ENCODE results near the gene MTFR1L.

MTFR1L gene

DNA sequence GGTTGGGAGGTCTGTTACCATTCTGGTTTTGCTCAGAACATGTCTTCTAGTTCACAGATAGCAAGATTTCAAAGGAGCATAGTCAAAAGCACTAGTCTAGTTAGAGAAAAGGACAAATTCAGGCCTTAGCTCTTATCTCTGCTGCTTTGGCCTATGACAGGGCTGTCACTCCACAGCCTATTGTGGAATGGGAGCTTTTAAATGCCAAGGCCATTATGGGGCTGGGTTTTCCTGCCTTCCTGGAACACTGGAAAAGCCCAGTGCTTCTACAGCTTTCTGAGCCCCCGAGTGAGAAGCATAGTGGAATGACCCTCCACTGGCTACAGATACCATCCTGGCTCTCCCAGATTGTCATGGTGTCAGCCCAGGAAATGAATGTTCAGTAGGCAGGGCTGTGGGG lies 9.3 kb downstream of the MTFR1L start:
- Histone ChIP-seq H3K36me3 (ENCODE audit: insufficient read depth, low read length) (peaks cover 73% of the 10 kb centered on the region), H3K9me3 (ENCODE audit: low read length) (no peaks in the 10 kb centered on the region), H3K9ac (ENCODE audit: low read length) (no peak overlapping the region), H4K20me1 (ENCODE audit: insufficient read depth, low read length) (no peaks in the 10 kb centered on the region), H2AFZ (ENCODE audit: low read length) (no peak overlapping the region), H3K27me3 (ENCODE audit: insufficient read depth, low read length) (no peaks in the 10 kb centered on the region), H3K9me2 (ENCODE audit: low read depth, low read length) (no peaks in the 10 kb centered on the region), H3K79me2 (ENCODE audit: insufficient read depth, low read length) (no peaks in the 10 kb centered on the region), H3F3A (ENCODE audit: insufficient read depth, low read length) (no peaks in the 10 kb centered on the region), H3K4me3 (ENCODE audit: low read depth, low read length, poor library complexity, severe bottlenecking) (no peak overlapping the region), H3K27ac (ENCODE audit: low read depth, low read length, poor library complexity, severe bottlenecking) (no peak overlapping the region), H3K4me1 (ENCODE audit: insufficient read depth, low read length, severe bottlenecking) (no peaks in the 10 kb centered on the region), H3K4me2 (ENCODE audit: low read length) (no peak overlapping the region)
- no peak for TF ChIP-seq EZH2 (IDR thresholded peaks at IDR 0.05; ENCODE audit: borderline replicate concordance, low read length)
- TF ChIP-seq, protein P1, sequence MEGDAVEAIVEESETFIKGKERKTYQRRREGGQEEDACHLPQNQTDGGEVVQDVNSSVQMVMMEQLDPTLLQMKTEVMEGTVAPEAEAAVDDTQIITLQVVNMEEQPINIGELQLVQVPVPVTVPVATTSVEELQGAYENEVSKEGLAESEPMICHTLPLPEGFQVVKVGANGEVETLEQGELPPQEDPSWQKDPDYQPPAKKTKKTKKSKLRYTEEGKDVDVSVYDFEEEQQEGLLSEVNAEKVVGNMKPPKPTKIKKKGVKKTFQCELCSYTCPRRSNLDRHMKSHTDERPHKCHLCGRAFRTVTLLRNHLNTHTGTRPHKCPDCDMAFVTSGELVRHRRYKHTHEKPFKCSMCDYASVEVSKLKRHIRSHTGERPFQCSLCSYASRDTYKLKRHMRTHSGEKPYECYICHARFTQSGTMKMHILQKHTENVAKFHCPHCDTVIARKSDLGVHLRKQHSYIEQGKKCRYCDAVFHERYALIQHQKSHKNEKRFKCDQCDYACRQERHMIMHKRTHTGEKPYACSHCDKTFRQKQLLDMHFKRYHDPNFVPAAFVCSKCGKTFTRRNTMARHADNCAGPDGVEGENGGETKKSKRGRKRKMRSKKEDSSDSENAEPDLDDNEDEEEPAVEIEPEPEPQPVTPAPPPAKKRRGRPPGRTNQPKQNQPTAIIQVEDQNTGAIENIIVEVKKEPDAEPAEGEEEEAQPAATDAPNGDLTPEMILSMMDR (IDR thresholded peaks at IDR 0.05; ENCODE audit: low read length) = no peak

DNA sequence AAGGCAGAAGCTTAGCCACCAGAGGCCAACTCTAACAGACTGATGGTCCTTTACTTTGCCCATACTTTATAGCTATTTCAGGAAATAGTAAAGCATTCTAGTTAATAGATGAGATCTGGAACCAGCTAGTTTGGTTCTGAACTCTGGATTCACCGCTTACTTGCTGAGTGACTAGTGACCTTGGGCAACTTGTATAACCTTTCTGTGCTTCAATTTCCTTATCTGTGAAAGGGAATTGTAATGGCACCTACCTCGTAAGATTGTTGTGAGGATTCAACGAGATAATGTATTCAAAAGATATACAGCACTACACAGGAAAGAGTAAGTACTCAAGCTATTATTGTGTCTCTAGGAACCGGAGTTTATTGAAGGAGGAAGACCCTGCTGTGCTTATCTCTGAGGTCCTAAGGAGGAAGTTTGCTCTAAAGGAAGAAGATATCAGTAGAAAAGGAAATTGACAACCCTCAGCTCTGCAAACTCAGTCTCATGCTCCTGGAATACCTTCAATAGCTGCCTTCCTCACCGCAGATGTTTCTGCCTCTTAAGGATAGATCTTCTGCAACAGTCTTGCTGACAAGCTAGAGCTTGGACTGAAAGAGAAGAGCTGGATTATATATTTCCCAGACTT lies 11.9 kb downstream of the MTFR1L start:
- no peaks in the 10 kb centered on the region for H3K9me3 ChIP-seq (ENCODE audit: low read length)
- H3K4me1 ChIP-seq (ENCODE audit: insufficient read depth, low read length, severe bottlenecking) = no peaks in the 10 kb centered on the region
- no peak overlapping the region for H3K27ac ChIP-seq (ENCODE audit: low read depth, low read length, poor library complexity, severe bottlenecking)
- no peak overlapping the region for H3K4me3 ChIP-seq (ENCODE audit: low read depth, low read length, poor library complexity, severe bottlenecking)
- no peaks in the 10 kb centered on the region for H3K27me3 ChIP-seq (ENCODE audit: insufficient read depth, low read length)
- H3K9ac ChIP-seq (ENCODE audit: low read length) = no peak overlapping the region
- H3K9me2 ChIP-seq (ENCODE audit: low read depth, low read length) = no peaks in the 10 kb centered on the region
- peaks cover 89% of the 10 kb centered on the region for H3K36me3 ChIP-seq (ENCODE audit: insufficient read depth, low read length)
- H2AFZ ChIP-seq (ENCODE audit: low read length) = no peak overlapping the region
- no peaks in the 10 kb centered on the region for H3F3A ChIP-seq (ENCODE audit: insufficient read depth, low read length)
- no peaks in the 10 kb centered on the region for H4K20me1 ChIP-seq (ENCODE audit: insufficient read depth, low read length)
- TF ChIP-seq, protein P1 (IDR thresholded peaks at IDR 0.05; ENCODE audit: low read length) = no peak
- no peak for TF ChIP-seq EZH2 (IDR thresholded peaks at IDR 0.05; ENCODE audit: borderline replicate concordance, low read length)
- H3K4me2 ChIP-seq (ENCODE audit: low read length) = no peak overlapping the region
- H3K79me2 ChIP-seq (ENCODE audit: insufficient read depth, low read length) = no peaks in the 10 kb centered on the region

DNA sequence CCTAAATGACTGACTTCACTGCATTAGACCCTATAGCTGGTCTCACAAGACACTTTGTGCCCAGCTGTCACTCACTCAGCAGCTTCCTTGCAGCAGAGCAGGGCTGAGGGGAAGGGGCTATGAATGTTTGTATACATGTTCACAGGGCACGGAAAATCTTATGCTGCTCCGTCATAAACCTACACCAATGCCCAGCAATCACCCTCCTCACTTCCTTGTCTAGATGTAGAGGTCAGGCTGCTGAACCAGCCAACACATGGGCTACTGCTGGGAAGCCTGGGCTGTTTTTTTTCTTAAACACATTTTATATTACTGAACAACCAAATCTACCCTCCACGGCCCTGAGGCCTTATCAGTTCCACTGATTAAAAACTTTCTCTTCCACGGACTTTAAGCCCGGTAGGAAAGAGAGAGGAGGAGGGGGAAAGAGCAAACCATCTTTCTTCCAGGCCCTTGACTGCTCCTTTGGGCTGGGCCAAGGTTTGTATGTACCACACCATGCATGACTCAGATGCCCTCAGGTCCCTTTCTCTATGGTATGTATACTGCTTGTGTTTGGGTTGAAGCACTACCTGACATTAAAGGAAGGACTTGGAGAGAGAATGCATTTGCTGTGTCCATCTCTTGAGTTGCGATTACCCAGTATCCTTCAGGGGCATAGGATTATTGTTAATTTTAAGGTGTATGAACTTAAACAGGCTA lies 12.7 kb downstream of the MTFR1L start:
- Histone ChIP-seq H3K9me2 (ENCODE audit: low read depth, low read length) (no peaks in the 10 kb centered on the region), H3K36me3 (ENCODE audit: insufficient read depth, low read length) (peaks cover 90% of the 10 kb centered on the region), H3K79me2 (ENCODE audit: insufficient read depth, low read length) (no peaks in the 10 kb centered on the region), H3F3A (ENCODE audit: insufficient read depth, low read length) (no peaks in the 10 kb centered on the region), H3K27me3 (ENCODE audit: insufficient read depth, low read length) (no peaks in the 10 kb centered on the region), H3K27ac (ENCODE audit: low read depth, low read length, poor library complexity, severe bottlenecking) (no peak overlapping the region), H4K20me1 (ENCODE audit: insufficient read depth, low read length) (no peaks in the 10 kb centered on the region), H3K9me3 (ENCODE audit: low read length) (no peaks in the 10 kb centered on the region), H2AFZ (ENCODE audit: low read length) (no peak overlapping the region), H3K4me1 (ENCODE audit: insufficient read depth, low read length, severe bottlenecking) (no peaks in the 10 kb centered on the region), H3K4me2 (ENCODE audit: low read length) (no peak overlapping the region), H3K9ac (ENCODE audit: low read length) (no peak overlapping the region), H3K4me3 (ENCODE audit: low read depth, low read length, poor library complexity, severe bottlenecking) (no peak overlapping the region)
- no peak for TF ChIP-seq EZH2 (IDR thresholded peaks at IDR 0.05; ENCODE audit: borderline replicate concordance, low read length)
- TF ChIP-seq, protein P1 (IDR thresholded peaks at IDR 0.05; ENCODE audit: low read length) = no peak
